DMS79 treated with DMSO at 0.1 percent for 48 hours (cell line): ENCODE data around the gene CD109.
"Not testable (repeated sequence)": the region's sequence is repeated elsewhere in the genome, so short reads cannot be mapped to it uniquely, and the experiment has no call there.

Experiments
- DNase-seq: peaks from one replicate; lab custom pipeline; 2025; lab: John Stamatoyannopoulos, UW

Gene CD109

GRCh38 chr6:73688351-73688750, 7.7 kb upstream of the CD109 start:
- DNase-seq, result no peak

DNA sequence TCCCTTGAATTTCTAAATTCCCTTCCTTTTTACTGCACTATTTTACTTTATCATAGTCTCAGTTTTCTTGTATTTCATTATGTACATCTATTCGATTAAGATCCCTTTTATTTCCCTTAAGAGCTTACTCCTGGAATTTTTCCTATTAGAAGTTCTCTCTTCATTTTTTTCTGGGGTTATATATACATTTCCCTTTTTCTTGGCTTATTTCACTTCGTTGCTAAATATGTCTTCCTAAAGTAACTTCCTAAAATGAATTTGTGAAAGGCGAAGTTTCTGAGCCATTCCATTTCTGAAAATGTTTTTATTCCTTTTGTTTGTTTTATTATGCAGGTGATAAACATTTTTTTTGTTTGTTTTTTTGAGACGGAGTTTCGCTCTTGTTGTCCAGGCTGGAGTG, 5.9 kb upstream of the CD109 start:
- DNase-seq, result no peak

GRCh38 chr6:73691512-73691911, 4.5 kb upstream of the CD109 start:
- DNase-seq, result no peak

DNA sequence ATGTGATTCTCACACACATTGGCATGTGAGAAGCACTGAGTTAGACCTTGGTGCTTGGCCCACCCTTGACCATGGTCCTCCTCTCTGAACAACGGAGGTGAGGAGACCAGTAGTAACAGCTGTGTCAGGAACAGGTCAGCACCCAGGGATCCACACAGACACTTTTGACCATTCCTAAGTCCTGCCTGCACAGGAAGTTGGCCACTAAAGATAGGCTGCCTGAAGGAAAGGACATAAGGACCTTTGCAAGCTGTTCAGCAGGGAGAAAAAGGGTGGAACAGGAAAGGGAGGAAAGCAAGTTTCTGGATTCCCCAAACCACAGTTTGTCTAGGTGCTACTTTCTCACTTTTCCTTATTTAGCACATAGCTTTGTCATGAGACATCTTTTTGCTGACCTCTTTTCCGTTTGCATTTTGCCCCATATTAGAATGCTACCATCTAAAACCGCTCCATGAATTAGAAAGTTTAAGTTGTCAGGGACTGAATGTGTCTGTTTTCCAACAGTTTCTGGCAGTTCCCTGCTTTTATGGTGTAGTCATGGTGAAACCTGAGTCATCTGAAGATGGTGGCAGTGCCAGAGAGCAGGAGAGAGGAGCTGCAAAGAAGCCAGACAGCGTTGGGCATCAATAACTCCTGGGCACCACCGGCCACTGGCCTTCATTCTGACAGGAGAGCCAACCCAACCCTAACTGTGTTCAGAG, 1.1 kb upstream of the CD109 start:
- DNase-seq, result no peak

DNA sequence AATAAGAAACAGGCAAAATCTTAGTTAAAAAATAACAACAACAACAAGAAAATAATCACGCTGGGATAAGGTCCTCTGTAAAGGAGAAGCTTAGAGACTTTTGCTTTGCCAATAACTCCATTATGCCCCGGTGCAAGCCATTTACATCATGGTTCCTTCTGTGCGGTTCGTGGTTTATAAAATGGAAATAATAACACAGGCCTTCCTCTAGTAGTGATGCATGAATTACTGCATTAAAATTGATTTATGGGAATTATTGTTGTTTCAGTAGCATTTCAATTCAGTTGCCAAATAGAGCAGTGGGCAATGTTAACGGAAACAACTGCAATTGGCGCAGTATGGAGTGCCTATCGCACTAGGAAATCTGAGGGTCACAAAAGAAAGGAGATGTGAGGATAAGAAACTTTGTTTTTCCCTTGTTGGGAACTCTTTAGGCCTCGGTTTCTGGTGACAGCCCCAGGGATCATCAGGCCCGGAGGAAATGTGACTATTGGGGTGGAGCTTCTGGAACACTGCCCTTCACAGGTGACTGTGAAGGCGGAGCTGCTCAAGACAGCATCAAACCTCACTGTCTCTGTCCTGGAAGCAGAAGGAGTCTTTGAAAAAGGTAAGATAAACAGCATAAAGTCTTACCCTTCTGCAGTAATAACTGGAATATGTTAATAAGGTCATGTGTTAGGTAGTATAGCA, 1.1 kb downstream of the CD109 start:
- DNase-seq, result no peak

- no peak for DNase-seq
Observed at GRCh38 chr6:73699676-73700459, 3.9 kb downstream of the CD109 start.

DNA sequence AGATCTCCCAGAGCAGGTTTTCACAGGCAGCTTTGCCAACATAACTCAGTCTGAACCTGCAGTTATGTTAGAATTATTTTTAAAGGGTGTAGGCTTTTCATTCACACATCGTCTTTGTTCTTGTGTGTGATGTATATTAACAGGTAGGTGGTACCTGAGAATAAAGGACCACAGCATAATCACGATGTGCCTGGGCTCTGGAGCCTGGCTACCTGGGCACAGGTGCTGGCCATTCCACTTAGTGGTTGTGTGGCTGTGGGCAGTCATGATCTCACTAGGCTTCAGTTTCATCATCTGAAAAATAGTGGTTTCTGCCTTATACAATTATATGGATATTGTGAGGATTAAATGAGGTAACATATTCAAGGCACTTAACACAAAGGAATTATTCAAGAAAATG, 6.4 kb downstream of the CD109 start:
- DNase-seq, result no peak

DNA sequence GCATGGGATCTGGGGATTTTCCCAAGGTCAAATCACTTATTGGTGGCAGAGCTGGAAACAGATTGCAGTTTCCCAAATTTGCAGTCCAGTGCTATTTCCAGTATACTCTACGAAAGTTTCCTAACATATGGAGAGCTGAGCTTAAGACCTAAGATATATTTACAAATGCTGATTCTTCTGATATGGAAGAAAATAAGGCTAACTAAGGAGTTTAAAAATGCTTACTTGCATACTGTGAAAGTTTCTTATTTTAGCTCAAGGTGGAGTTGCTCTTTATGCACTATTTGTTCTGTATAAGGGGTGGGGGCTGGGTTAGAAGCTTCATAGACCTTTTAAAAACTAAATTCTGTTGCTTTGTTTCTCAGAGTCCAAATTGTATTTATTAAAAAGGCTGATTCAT, 7.5 kb downstream of the CD109 start:
- no peak for DNase-seq

- DNase-seq, result no peak
Observed at GRCh38 chr6:73704260-73704659, 8.3 kb downstream of the CD109 start.

GRCh38 chr6:73704798-73705197, 8.8 kb downstream of the CD109 start:
- DNase-seq, result no peak

GRCh38 chr6:73706971-73707370, 11.0 kb downstream of the CD109 start:
- no peak for DNase-seq

GRCh38 chr6:73710470-73710869, 14.5 kb downstream of the CD109 start:
- DNase-seq, result no peak

DNA sequence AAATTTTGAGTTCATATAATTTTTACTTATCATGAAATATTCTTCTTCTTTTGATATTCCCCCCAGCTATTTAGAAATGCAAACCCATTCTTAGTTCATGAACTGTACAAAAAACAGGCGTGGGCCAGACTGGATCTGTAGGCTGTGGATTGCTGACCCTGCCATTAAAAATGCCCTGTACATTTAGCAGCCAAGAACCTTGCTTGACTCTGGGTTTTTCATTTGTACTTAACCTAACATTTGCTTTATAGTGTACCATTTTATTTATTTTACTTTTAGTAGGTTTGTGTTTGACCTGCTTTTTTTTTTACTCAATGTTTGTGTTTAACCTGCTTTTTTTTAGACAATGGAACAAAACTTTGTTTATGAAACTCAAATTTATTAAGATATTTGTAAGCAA, 14.9 kb downstream of the CD109 start:
- no peak for DNase-seq

DNA sequence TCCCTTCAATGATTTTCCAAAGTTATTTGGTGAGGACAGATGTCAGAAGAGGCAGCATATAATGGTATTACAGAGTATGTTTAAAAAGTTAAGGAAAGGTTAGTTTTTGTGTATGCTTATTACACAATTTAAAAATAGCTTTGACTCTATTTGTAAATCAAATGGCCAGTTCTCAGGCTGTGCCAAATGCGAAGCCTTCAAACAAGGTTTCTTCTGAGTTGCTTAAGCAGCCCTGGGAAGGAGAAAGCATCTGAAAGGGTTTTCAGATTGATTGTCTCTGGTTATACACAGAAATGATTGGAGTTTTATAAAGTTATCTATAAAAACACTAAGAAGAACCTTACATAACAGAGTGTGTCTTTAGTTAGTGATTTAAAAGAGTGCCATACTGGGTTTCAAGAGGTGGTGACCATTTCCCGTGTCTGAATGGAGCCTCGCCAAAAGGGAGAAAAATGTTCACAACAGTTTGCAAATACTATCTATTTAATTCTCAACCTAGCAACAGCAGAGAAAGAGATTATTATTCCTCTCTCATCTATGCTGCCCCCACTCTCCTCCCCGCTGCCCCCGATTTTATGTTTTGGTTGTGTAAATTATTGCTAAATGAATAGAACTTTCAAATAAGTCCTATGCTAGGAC, 16.7 kb downstream of the CD109 start:
- no peak for DNase-seq

GRCh38 chr6:73713426-73714147, 17.6 kb downstream of the CD109 start:
- DNase-seq, result no peak

- not testable (repeated sequence) for DNase-seq
Observed at GRCh38 chr6:73715111-73715508, 19.1 kb downstream of the CD109 start.

DNA sequence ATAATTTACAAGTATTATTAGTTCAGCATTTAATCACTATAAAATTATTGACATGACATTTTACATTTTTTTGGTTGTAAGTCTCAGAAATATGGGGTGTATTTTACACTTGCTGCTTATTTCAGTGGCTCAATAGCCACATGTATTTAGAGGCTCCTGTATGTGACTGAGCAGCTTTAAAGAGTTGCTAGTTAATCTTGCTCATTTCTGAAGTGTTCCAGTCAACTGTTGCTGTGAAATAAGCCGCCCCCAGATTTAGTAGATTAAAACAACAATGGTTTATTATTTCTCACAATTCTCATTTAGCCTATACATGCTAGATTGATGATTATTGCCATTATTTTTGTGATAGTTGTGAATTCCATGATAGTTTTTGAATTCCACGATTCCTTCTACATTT, 23.0 kb downstream of the CD109 start:
- DNase-seq, result no peak

GRCh38 chr6:73722318-73723060, 26.5 kb downstream of the CD109 start:
- no peak for DNase-seq

DNA sequence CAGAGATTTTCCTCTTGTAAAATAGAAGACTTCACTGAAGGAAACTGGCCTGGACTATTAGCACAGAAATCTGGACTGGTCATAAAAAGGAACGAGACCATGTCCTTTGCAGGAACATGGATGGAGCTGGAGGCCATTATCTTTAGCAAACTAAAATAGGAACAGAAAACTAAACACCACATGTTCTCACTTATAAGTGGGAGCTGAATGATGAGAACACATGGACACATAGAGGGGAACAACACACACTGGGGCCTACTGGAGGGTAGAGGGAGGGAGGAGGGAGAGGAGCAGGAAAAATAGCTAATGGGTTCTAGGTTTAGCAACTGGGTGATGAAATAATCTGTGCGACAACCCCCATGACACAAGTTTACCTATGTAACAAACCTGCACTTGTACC, 27.5 kb downstream of the CD109 start:
- DNase-seq, result not testable (repeated sequence)

GRCh38 chr6:73724389-73724788, 28.4 kb downstream of the CD109 start:
- DNase-seq, result no peak

DNA sequence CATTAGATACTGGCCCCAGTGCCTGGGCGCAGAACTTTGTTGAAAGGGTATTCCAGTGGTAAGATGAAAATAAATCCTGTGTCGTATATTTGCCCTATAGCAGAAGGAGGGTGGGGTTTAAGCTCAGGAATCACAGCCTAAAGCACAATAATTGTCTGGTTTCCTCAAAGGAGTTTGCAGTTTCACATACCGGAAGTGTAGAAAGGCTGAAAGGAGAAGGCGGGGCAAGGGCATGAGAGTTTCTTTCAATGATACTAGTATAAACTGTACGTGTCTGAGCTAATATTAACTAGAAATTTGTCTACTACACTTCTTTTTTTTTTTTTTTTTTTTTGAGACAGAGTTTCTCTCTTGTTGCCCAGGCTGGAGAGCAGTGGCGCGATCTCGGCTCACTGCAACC, 29.2 kb downstream of the CD109 start:
- not testable (repeated sequence) for DNase-seq
